ENCODE measurements around the gene ACTL8.

Gene ACTL8

GRCh38 chr1:17798011-17798410, 42.9 kb downstream of the ACTL8 start:
- Histone ChIP-seq H4K91ac (ENCODE audit: low read depth, low read length, poor library complexity) (no peak overlapping the region), H3K27ac (replicated peaks; ENCODE audit: low read length) (no peak overlapping the region), H3K9ac (ENCODE audit: low read depth, low read length, poor library complexity) (no peak overlapping the region), H4K8ac (ENCODE audit: low read depth, low read length) (no peak overlapping the region), H2BK5ac (ENCODE audit: low read length) (no peak overlapping the region), H2BK15ac (ENCODE audit: low read length) (no peak overlapping the region), H3K14ac (ENCODE audit: low read length) (no peak overlapping the region), H2BK120ac (ENCODE audit: low read depth, low read length) (no peak overlapping the region), H3K18ac (ENCODE audit: low read length) (no peak overlapping the region), H3K36me3 (replicated peaks in 1 of 2; ENCODE audit: control insufficient read depth in 2 of 2, insufficient read depth in 2 of 2, low read length in 2 of 2) (no peaks in the 10 kb centered on the region), H3K9me3 (replicated peaks in 1 of 2; ENCODE audit: control insufficient read depth in 2 of 2, insufficient read depth in 1 of 2, low read depth in 1 of 2, low read length in 2 of 2) (no peaks in the 10 kb centered on the region), H3K4me3 (ENCODE audit: low read length in 2 of 2) (no peak overlapping the region), H2BK12ac (ENCODE audit: low read length) (no peak overlapping the region), H3K4me1 (ENCODE audit: control insufficient read depth in 2 of 2, insufficient read depth in 1 of 2, low read depth in 1 of 2, low read length in 2 of 2) (no peaks in the 10 kb centered on the region), H3K79me1 (ENCODE audit: low read depth, low read length) (no peaks in the 10 kb centered on the region), H3K23ac (ENCODE audit: low read depth, low read length, poor library complexity) (no peak overlapping the region), H2AFZ (ENCODE audit: low read length) (no peak overlapping the region), H3K4ac (ENCODE audit: low read length) (no peak overlapping the region), H3K27me3 (ENCODE audit: control insufficient read depth in 3 of 3, insufficient read depth in 3 of 3, low read depth in 1 of 3, low read length in 3 of 3) (peaks cover 0 to 45% (median 0%) of the 10 kb centered on the region in 3 experiments), H2AK5ac (ENCODE audit: low read depth, low read length) (no peak overlapping the region), H3K4me2 (ENCODE audit: insufficient read depth, low read length, poor library complexity, severe bottlenecking) (no peak overlapping the region)
- no CpG with 5 or more reads among the region's 7 CpGs for WGBS, 2 donors (ENCODE audit: extremely low coverage in 2 of 2, insufficient read length in 2 of 2, insufficient replicate concordance in 1 of 2)
- DNase-seq (ENCODE audit: low spot score): no peak

- Histone ChIP-seq H2BK12ac (ENCODE audit: low read length) (no peak overlapping the region), H3K27me3 (ENCODE audit: control insufficient read depth in 3 of 3, insufficient read depth in 3 of 3, low read depth in 1 of 3, low read length in 3 of 3) (peaks cover 0 to 44% (median 0%) of the 10 kb centered on the region in 3 experiments), H2AK5ac (ENCODE audit: low read depth, low read length) (no peak overlapping the region), H3K79me1 (ENCODE audit: low read depth, low read length) (no peaks in the 10 kb centered on the region), H2BK15ac (ENCODE audit: low read length) (no peak overlapping the region), H3K4me3 (ENCODE audit: low read length in 2 of 2) (no peak overlapping the region), H3K18ac (ENCODE audit: low read length) (no peak overlapping the region), H3K4me1 (ENCODE audit: control insufficient read depth in 2 of 2, insufficient read depth in 1 of 2, low read depth in 1 of 2, low read length in 2 of 2) (no peaks in the 10 kb centered on the region), H4K91ac (ENCODE audit: low read depth, low read length, poor library complexity) (no peak overlapping the region), H2AFZ (ENCODE audit: low read length) (no peak overlapping the region), H2BK5ac (ENCODE audit: low read length) (no peak overlapping the region), H3K9me3 (replicated peaks in 1 of 2; ENCODE audit: control insufficient read depth in 2 of 2, insufficient read depth in 1 of 2, low read depth in 1 of 2, low read length in 2 of 2) (no peaks in the 10 kb centered on the region), H3K4ac (ENCODE audit: low read length) (no peak overlapping the region), H3K4me2 (ENCODE audit: insufficient read depth, low read length, poor library complexity, severe bottlenecking) (no peak overlapping the region), H3K27ac (replicated peaks; ENCODE audit: low read length) (no peak overlapping the region), H2BK120ac (ENCODE audit: low read depth, low read length) (no peak overlapping the region), H3K36me3 (replicated peaks in 1 of 2; ENCODE audit: control insufficient read depth in 2 of 2, insufficient read depth in 2 of 2, low read length in 2 of 2) (no peaks in the 10 kb centered on the region), H3K23ac (ENCODE audit: low read depth, low read length, poor library complexity) (no peak overlapping the region), H4K8ac (ENCODE audit: low read depth, low read length) (no peak overlapping the region), H3K14ac (ENCODE audit: low read length) (no peak overlapping the region), H3K9ac (ENCODE audit: low read depth, low read length, poor library complexity) (no peak overlapping the region)
- no peak for DNase-seq (ENCODE audit: low spot score)
- WGBS, 2 donors (ENCODE audit: extremely low coverage in 2 of 2, insufficient read length in 2 of 2, insufficient replicate concordance in 1 of 2): no CpG with 5 or more reads among the region's 16 CpGs
Observed at GRCh38 chr1:17798799-17799382, 43.8 kb downstream of the ACTL8 start.

- Histone ChIP-seq H2BK15ac (ENCODE audit: low read length) (no peak overlapping the region), H3K27me3 (ENCODE audit: control insufficient read depth in 3 of 3, insufficient read depth in 3 of 3, low read depth in 1 of 3, low read length in 3 of 3) (peaks cover 0 to 44% (median 0%) of the 10 kb centered on the region in 3 experiments), H3K4ac (ENCODE audit: low read length) (no peak overlapping the region), H3K79me1 (ENCODE audit: low read depth, low read length) (no peaks in the 10 kb centered on the region), H4K8ac (ENCODE audit: low read depth, low read length) (no peak overlapping the region), H2AFZ (ENCODE audit: low read length) (no peak overlapping the region), H3K9ac (ENCODE audit: low read depth, low read length, poor library complexity) (no peak overlapping the region), H2AK5ac (ENCODE audit: low read depth, low read length) (no peak overlapping the region), H3K4me1 (ENCODE audit: control insufficient read depth in 2 of 2, insufficient read depth in 1 of 2, low read depth in 1 of 2, low read length in 2 of 2) (no peaks in the 10 kb centered on the region), H3K14ac (ENCODE audit: low read length) (no peak overlapping the region), H2BK5ac (ENCODE audit: low read length) (no peak overlapping the region), H3K36me3 (replicated peaks in 1 of 2; ENCODE audit: control insufficient read depth in 2 of 2, insufficient read depth in 2 of 2, low read length in 2 of 2) (no peaks in the 10 kb centered on the region), H3K18ac (ENCODE audit: low read length) (no peak overlapping the region), H2BK120ac (ENCODE audit: low read depth, low read length) (no peak overlapping the region), H3K4me2 (ENCODE audit: insufficient read depth, low read length, poor library complexity, severe bottlenecking) (no peak overlapping the region), H3K23ac (ENCODE audit: low read depth, low read length, poor library complexity) (no peak overlapping the region), H2BK12ac (ENCODE audit: low read length) (no peak overlapping the region), H4K91ac (ENCODE audit: low read depth, low read length, poor library complexity) (no peak overlapping the region), H3K4me3 (ENCODE audit: low read length in 2 of 2) (no peak overlapping the region), H3K9me3 (replicated peaks in 1 of 2; ENCODE audit: control insufficient read depth in 2 of 2, insufficient read depth in 1 of 2, low read depth in 1 of 2, low read length in 2 of 2) (no peaks in the 10 kb centered on the region), H3K27ac (replicated peaks; ENCODE audit: low read length) (no peak overlapping the region)
- no peak for DNase-seq (ENCODE audit: low spot score)
- no CpG with 5 or more reads among the region's 8 CpGs for WGBS, 2 donors (ENCODE audit: extremely low coverage in 2 of 2, insufficient read length in 2 of 2, insufficient replicate concordance in 1 of 2)
Observed at GRCh38 chr1:17799642-17800041, 44.5 kb downstream of the ACTL8 start.

- Histone ChIP-seq H4K91ac (ENCODE audit: low read depth, low read length, poor library complexity) (no peak overlapping the region), H3K23ac (ENCODE audit: low read depth, low read length, poor library complexity) (no peak overlapping the region), H3K4me3 (ENCODE audit: low read length in 2 of 2) (peak overlapping the region in 1 of 2 donors; percentile 25), H2BK120ac (ENCODE audit: low read depth, low read length) (no peak overlapping the region), H2BK5ac (ENCODE audit: low read length) (no peak overlapping the region), H3K18ac (ENCODE audit: low read length) (no peak overlapping the region), H3K4me1 (ENCODE audit: control insufficient read depth in 2 of 2, insufficient read depth in 1 of 2, low read depth in 1 of 2, low read length in 2 of 2) (no peaks in the 10 kb centered on the region), H3K27me3 (ENCODE audit: control insufficient read depth in 3 of 3, insufficient read depth in 3 of 3, low read depth in 1 of 3, low read length in 3 of 3) (peaks cover 0 to 24% (median 0%) of the 10 kb centered on the region in 3 experiments), H4K8ac (ENCODE audit: low read depth, low read length) (no peak overlapping the region), H2BK12ac (ENCODE audit: low read length) (no peak overlapping the region), H2AFZ (ENCODE audit: low read length) (no peak overlapping the region), H3K9ac (ENCODE audit: low read depth, low read length, poor library complexity) (no peak overlapping the region), H2BK15ac (ENCODE audit: low read length) (no peak overlapping the region), H3K4ac (ENCODE audit: low read length) (no peak overlapping the region), H3K36me3 (replicated peaks in 1 of 2; ENCODE audit: control insufficient read depth in 2 of 2, insufficient read depth in 2 of 2, low read length in 2 of 2) (no peaks in the 10 kb centered on the region), H3K9me3 (replicated peaks in 1 of 2; ENCODE audit: control insufficient read depth in 2 of 2, insufficient read depth in 1 of 2, low read depth in 1 of 2, low read length in 2 of 2) (no peaks in the 10 kb centered on the region), H3K4me2 (ENCODE audit: insufficient read depth, low read length, poor library complexity, severe bottlenecking) (no peak overlapping the region), H2AK5ac (ENCODE audit: low read depth, low read length) (no peak overlapping the region), H3K27ac (replicated peaks; ENCODE audit: low read length) (no peak overlapping the region), H3K79me1 (ENCODE audit: low read depth, low read length) (no peaks in the 10 kb centered on the region), H3K14ac (ENCODE audit: low read length) (no peak overlapping the region)
- no peak for DNase-seq (ENCODE audit: low spot score)
- WGBS, 2 donors (ENCODE audit: extremely low coverage in 2 of 2, insufficient read length in 2 of 2, insufficient replicate concordance in 1 of 2): no CpG with 5 or more reads among the region's 11 CpGs
Observed at GRCh38 chr1:17802164-17802563, 47.0 kb downstream of the ACTL8 start.

Data from neuronal stem cell (in vitro differentiated cells).